Peyer's patch (tissue), 4 donors: ENCODE results near the gene TBXAS1. TPM values are rescaled to one million over a fixed set of nuclear protein-coding genes. Genes with fewer than 3 reads are reported as not detected.

ENCODE experiments used
- DNase-seq, 3 donors: peaks; one replicate each; pipeline ENCODE4 v3.0.0-alpha.2; 2017 to 2019
- H3K27ac ChIP-seq, 4 donors: fragments of 200-600 bp; sonication (generic); one replicate each; pipeline ENCODE4 v1.5.1; 2016 to 2019
- H3K27me3 ChIP-seq, 2 donors: fragments of 200-600 bp; sonication (generic); one replicate each; pipeline ENCODE4 v1.5.1; 2019
- H3K36me3 ChIP-seq, 3 donors: fragments of 200-600 bp; sonication (generic); one replicate each; pipeline ENCODE4 v1.5.1; 2016 to 2019
- H3K4me1 ChIP-seq, 4 donors: fragments of 200-600 bp; sonication (generic); one replicate each; pipeline ENCODE4 v1.5.1; 2016 to 2019
- H3K4me3 ChIP-seq, 4 donors: fragments of 200-600 bp; sonication (generic); 1 replicate in 3 of 4; 2 replicates in 1 of 4; pipeline ENCODE4 v1.5.1; 2016 to 2019; ENCODE audit warnings: mild to moderate bottlenecking in 1 of 4
- H3K9me3 ChIP-seq, 4 donors: fragments of 200-600 bp; sonication (generic); one replicate each; pipeline ENCODE4 v1.5.1; 2016 to 2019; ENCODE audit warnings: mild to moderate bottlenecking in 1 of 4
- POLR2A ChIP-seq, 2 donors: fragments of 450-650 bp; IDR thresholded peaks; one replicate each; pipeline ENCODE4 v1.5.1; 2017; ENCODE audit warnings: antibody characterized with exemption in 2 of 2, mild to moderate bottlenecking in 2 of 2, moderate library complexity in 2 of 2
- total RNA-seq, 4 donors: library from RNA; depleted of rRNA; stranded (reverse); fragments of >200 nt; gene quantifications; one replicate each; pipeline ENCODE4 v1.1.0, GENCODE V29; 2016
- TF ChIP-seq, protein P1 (sequence below), 6 experiments: fragments of 450-650 bp in 4 of 6; fragments of 200-600 bp in 2 of 6; sonication (generic) in 1 of 6; IDR thresholded peaks; one replicate each; pipeline ENCODE4 v1.5.1; 2017 to 2019; ENCODE audit warnings: antibody characterized with exemption in 6 of 6, mild to moderate bottlenecking in 3 of 6, moderate library complexity in 1 of 6

The TBXAS1 gene
- total RNA-seq, 4 donors from 2014 or later = 11.2 to 227 (median 33.9) TPM

DNA sequence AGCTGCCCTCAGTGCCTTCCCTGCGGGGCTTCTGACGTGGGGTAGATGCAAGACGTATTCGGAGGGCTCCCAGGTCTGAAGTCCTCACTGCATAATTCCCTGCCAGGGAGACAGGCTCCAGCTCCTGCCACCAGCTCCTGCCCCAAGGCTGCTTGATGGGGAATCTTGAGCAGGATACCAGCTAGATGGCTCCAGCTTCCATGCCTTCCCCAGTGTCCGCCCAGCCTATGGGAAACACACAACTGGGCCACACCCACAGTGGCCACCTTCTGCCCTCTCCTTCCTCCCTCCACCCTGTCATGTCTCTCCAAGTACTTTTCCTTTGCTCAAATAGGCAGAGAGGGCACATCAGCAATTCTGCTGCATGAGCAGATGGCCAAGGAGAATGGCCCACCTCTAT is 137.9 kb downstream of the TBXAS1 start:
- DNase-seq = no peak
- no peaks in the 10 kb centered on the region for H3K4me1 ChIP-seq
- no peak overlapping the region for H3K27ac ChIP-seq
- no peaks in the 10 kb centered on the region for H3K9me3 ChIP-seq
- TF ChIP-seq, protein P1, sequence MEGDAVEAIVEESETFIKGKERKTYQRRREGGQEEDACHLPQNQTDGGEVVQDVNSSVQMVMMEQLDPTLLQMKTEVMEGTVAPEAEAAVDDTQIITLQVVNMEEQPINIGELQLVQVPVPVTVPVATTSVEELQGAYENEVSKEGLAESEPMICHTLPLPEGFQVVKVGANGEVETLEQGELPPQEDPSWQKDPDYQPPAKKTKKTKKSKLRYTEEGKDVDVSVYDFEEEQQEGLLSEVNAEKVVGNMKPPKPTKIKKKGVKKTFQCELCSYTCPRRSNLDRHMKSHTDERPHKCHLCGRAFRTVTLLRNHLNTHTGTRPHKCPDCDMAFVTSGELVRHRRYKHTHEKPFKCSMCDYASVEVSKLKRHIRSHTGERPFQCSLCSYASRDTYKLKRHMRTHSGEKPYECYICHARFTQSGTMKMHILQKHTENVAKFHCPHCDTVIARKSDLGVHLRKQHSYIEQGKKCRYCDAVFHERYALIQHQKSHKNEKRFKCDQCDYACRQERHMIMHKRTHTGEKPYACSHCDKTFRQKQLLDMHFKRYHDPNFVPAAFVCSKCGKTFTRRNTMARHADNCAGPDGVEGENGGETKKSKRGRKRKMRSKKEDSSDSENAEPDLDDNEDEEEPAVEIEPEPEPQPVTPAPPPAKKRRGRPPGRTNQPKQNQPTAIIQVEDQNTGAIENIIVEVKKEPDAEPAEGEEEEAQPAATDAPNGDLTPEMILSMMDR (IDR thresholded peaks at IDR 0.05) = no peak
- no peak for TF ChIP-seq POLR2A (IDR thresholded peaks at IDR 0.05)
- H3K4me3 ChIP-seq = no peak overlapping the region
- H3K36me3 ChIP-seq = no peaks in the 10 kb centered on the region
- no peaks in the 10 kb centered on the region for H3K27me3 ChIP-seq

GRCh38 chr7:139968931-139969330 is 139.9 kb downstream of the TBXAS1 start:
- Histone ChIP-seq H3K9me3 (no peaks in the 10 kb centered on the region), H3K27ac (no peak overlapping the region), H3K27me3 (no peaks in the 10 kb centered on the region), H3K4me3 (no peak overlapping the region), H3K36me3 (no peaks in the 10 kb centered on the region), H3K4me1 (no peaks in the 10 kb centered on the region)
- TF ChIP-seq, protein P1 (IDR thresholded peaks at IDR 0.05) = no peak
- no peak for TF ChIP-seq POLR2A (IDR thresholded peaks at IDR 0.05)
- DNase-seq = no peak

- no peak overlapping the region for H3K4me3 ChIP-seq
- no peaks in the 10 kb centered on the region for H3K4me1 ChIP-seq
- TF ChIP-seq, protein P1 (IDR thresholded peaks at IDR 0.05) = no peak
- no peak for TF ChIP-seq POLR2A (IDR thresholded peaks at IDR 0.05)
- H3K27ac ChIP-seq = no peak overlapping the region
- H3K9me3 ChIP-seq = no peaks in the 10 kb centered on the region
- no peaks in the 10 kb centered on the region for H3K27me3 ChIP-seq
- no peaks in the 10 kb centered on the region for H3K36me3 ChIP-seq
- DNase-seq = no peak
Observed at GRCh38 chr7:139972029-139972428, 143.0 kb downstream of the TBXAS1 start.

GRCh38 chr7:139973101-139974050 is 144.3 kb downstream of the TBXAS1 start:
- no peaks in the 10 kb centered on the region for H3K27me3 ChIP-seq
- no peak overlapping the region for H3K4me3 ChIP-seq
- no peak for DNase-seq
- H3K36me3 ChIP-seq = no peaks in the 10 kb centered on the region
- H3K27ac ChIP-seq = no peak overlapping the region
- no peaks in the 10 kb centered on the region for H3K9me3 ChIP-seq
- no peaks in the 10 kb centered on the region for H3K4me1 ChIP-seq
- TF ChIP-seq, protein P1 (IDR thresholded peaks at IDR 0.05) = no peak
- TF ChIP-seq POLR2A (IDR thresholded peaks at IDR 0.05) = no peak

- no peaks in the 10 kb centered on the region for H3K4me1 ChIP-seq
- no peaks in the 10 kb centered on the region for H3K27me3 ChIP-seq
- no peaks in the 10 kb centered on the region for H3K9me3 ChIP-seq
- H3K27ac ChIP-seq = no peak overlapping the region
- DNase-seq = no peak
- H3K4me3 ChIP-seq = no peak overlapping the region
- TF ChIP-seq, protein P1 (IDR thresholded peaks at IDR 0.05) = no peak
- TF ChIP-seq POLR2A (IDR thresholded peaks at IDR 0.05) = no peak
- no peaks in the 10 kb centered on the region for H3K36me3 ChIP-seq
Observed at GRCh38 chr7:139974179-139974811, 145.2 kb downstream of the TBXAS1 start.
